ENCODE measurements around the gene TERT. TPM values are rescaled to one million over a fixed set of nuclear protein-coding genes. Genes with fewer than 3 reads are reported as not detected.

Gene TERT
- polyA plus RNA-seq, 2 of the 4 experiments (the other 2 are of a cell fraction): 1.1 to 4.0 TPM

DNA sequence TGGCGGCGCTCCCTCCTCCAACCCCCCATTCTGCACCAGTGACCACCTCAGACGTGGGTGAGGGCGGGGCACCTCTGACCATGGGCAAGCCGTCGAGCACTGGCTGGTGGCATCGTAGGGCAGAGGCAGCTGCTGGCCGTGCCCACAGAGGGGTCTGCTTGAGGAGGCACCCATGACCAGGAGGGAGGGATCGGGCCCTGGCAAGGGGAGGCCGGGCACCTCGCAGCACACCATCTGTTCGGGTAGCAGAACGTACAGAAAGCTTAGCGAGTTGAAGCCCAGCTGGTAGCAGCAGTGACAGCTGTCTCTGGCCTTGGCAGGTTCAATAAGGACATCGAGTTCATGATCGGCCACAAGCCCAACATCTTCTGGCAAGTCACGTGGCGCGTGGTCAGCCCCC is 74.0 kb downstream of the TERT start (continued):
- TF ChIP-seq NPAS2 (CRISPR knock-in tag; IDR thresholded peaks at IDR 0.05; ENCODE audit: borderline replicate concordance) (no peak), CBX8 (IDR thresholded peaks at IDR 0.05) (no peak)

DNA sequence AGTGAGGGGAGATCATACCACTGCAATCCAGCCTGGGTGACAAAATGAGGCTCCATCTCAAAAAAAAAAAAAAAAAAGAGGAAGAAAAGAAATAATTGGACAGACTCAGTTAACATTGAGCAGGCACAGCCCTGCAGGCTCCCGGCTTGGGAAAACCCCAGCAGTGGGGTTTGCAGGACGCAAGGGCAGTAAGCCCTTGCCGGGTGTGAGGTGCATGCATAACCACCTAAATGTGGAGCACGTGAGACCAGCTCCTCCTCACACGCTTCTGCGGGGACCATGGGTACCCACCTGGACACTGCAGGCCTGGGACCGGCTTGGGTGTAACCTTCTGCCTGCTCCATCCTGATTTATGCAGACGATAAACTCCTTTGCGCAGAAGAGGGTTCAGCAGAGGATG is 74.5 kb downstream of the TERT start:
- TF ChIP-seq RFX5 (IDR thresholded peaks at IDR 0.05) (no peak), MYC (IDR thresholded peaks at IDR 0.05; ENCODE audit: borderline replicate concordance, low read length) (no peak), ESRRA (IDR thresholded peaks at IDR 0.05; ENCODE audit: borderline replicate concordance, low read length) (no peak), RAD21 (conservative IDR thresholded peaks at IDR 0.05 in 1 of 2, IDR thresholded peaks at IDR 0.05 in 1 of 2) (no peak), FOSL2 (IDR thresholded peaks at IDR 0.05) (no peak), FOSL2 (CRISPR knock-in tag; IDR thresholded peaks at IDR 0.05) (no peak), GATA3 (IDR thresholded peaks at IDR 0.05; ENCODE audit: borderline replicate concordance) (no peak), HDAC2 (IDR thresholded peaks at IDR 0.05) (no peak), RNF2 (IDR thresholded peaks at IDR 0.05; ENCODE audit: borderline replicate concordance, low read depth) (no peak), HOXB13 (CRISPR knock-in tag; IDR thresholded peaks at IDR 0.05; ENCODE audit: low read depth) (no peak), CEBPB (IDR thresholded peaks at IDR 0.05) (no peak), FOXS1 (CRISPR knock-in tag; IDR thresholded peaks at IDR 0.05) (no peak), HOXB5 (CRISPR knock-in tag; IDR thresholded peaks at IDR 0.05) (no peak), TFCP2L1 (CRISPR knock-in tag; IDR thresholded peaks at IDR 0.05) (no peak)
- TF ChIP-seq, protein P1, sequence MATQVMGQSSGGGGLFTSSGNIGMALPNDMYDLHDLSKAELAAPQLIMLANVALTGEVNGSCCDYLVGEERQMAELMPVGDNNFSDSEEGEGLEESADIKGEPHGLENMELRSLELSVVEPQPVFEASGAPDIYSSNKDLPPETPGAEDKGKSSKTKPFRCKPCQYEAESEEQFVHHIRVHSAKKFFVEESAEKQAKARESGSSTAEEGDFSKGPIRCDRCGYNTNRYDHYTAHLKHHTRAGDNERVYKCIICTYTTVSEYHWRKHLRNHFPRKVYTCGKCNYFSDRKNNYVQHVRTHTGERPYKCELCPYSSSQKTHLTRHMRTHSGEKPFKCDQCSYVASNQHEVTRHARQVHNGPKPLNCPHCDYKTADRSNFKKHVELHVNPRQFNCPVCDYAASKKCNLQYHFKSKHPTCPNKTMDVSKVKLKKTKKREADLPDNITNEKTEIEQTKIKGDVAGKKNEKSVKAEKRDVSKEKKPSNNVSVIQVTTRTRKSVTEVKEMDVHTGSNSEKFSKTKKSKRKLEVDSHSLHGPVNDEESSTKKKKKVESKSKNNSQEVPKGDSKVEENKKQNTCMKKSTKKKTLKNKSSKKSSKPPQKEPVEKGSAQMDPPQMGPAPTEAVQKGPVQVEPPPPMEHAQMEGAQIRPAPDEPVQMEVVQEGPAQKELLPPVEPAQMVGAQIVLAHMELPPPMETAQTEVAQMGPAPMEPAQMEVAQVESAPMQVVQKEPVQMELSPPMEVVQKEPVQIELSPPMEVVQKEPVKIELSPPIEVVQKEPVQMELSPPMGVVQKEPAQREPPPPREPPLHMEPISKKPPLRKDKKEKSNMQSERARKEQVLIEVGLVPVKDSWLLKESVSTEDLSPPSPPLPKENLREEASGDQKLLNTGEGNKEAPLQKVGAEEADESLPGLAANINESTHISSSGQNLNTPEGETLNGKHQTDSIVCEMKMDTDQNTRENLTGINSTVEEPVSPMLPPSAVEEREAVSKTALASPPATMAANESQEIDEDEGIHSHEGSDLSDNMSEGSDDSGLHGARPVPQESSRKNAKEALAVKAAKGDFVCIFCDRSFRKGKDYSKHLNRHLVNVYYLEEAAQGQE (IDR thresholded peaks at IDR 0.05): no peak
- TF ChIP-seq, protein P2, sequence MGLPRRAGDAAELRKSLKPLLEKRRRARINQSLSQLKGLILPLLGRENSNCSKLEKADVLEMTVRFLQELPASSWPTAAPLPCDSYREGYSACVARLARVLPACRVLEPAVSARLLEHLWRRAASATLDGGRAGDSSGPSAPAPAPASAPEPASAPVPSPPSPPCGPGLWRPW (IDR thresholded peaks at IDR 0.05): no peak
- TF ChIP-seq, protein P3, sequence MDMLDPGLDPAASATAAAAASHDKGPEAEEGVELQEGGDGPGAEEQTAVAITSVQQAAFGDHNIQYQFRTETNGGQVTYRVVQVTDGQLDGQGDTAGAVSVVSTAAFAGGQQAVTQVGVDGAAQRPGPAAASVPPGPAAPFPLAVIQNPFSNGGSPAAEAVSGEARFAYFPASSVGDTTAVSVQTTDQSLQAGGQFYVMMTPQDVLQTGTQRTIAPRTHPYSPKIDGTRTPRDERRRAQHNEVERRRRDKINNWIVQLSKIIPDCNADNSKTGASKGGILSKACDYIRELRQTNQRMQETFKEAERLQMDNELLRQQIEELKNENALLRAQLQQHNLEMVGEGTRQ (IDR thresholded peaks at IDR 0.05): no peak
- Histone ChIP-seq H3K9me3 (no peaks in the 10 kb centered on the region), H3K4me3 (no peak overlapping the region), H3K4me2 (no peak overlapping the region), H3K4me1 (no peaks in the 10 kb centered on the region), H3K27ac (no peak overlapping the region)
- CTCF ChIA-PET: interaction anchor here (1.2 to 1.3 kb wide), 5 partner anchors 12 to 246 kb away, joined by 3 to 5 read pairs (median 3); no protein-coding TSS in a partner anchor
- POLR2A ChIA-PET: no interaction called here
- WGBS (ENCODE audit: missing lambda C conversion rate): 55% methylated on average over 9 of the region's 9 CpGs
- FAIRE-seq (no peak), DNase-seq (ENCODE audit: low read depth in 1 of 2, low spot score in 1 of 2) (no peak), ATAC-seq (no peak)

DNA sequence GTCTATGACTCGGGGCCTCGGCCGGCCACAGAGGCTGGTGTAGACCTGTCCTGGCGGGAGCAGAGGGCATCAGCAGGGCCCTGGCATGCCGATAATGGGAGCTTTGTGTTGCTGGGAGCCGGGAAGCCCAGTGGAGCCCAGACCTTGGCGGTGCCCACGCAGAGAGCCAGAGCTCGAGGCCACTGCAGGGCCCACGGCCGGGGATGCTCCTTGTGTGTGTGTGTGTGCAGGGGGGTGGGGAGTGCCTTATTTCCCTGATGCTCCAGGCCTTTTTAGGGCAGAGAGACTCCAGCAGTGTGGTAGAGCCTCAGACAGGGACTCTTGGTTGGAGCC is 75.1 kb downstream of the TERT start:
- H3K4me2 ChIP-seq: no peak overlapping the region
- peak in 1 of 2 experiments; percentile 17; a peak in 3 of 6 replicates for ATAC-seq
- TF ChIP-seq CBX2 (IDR thresholded peaks at IDR 0.05; ENCODE audit: borderline replicate concordance, low read depth) (no peak), CHD4 (IDR thresholded peaks at IDR 0.05; ENCODE audit: borderline replicate concordance) (no peak), MYC (IDR thresholded peaks at IDR 0.05; ENCODE audit: borderline replicate concordance, low read length) (no peak), CEBPB (IDR thresholded peaks at IDR 0.05) (no peak), NPAS2 (CRISPR knock-in tag; IDR thresholded peaks at IDR 0.05; ENCODE audit: borderline replicate concordance) (no peak), RNF2 (IDR thresholded peaks at IDR 0.05; ENCODE audit: borderline replicate concordance, low read depth) (no peak), GATA3 (IDR thresholded peaks at IDR 0.05; ENCODE audit: borderline replicate concordance) (no peak), FOSL2 (IDR thresholded peaks at IDR 0.05) (no peak), FOSL2 (CRISPR knock-in tag; IDR thresholded peaks at IDR 0.05) (no peak), BHLHE40 (IDR thresholded peaks at IDR 0.05; ENCODE audit: low read depth, low read length) (no peak), ZSCAN20 (CRISPR knock-in tag; IDR thresholded peaks at IDR 0.05) (no peak), KDM5A (IDR thresholded peaks at IDR 0.05) (no peak)
- TF ChIP-seq, protein P4, sequence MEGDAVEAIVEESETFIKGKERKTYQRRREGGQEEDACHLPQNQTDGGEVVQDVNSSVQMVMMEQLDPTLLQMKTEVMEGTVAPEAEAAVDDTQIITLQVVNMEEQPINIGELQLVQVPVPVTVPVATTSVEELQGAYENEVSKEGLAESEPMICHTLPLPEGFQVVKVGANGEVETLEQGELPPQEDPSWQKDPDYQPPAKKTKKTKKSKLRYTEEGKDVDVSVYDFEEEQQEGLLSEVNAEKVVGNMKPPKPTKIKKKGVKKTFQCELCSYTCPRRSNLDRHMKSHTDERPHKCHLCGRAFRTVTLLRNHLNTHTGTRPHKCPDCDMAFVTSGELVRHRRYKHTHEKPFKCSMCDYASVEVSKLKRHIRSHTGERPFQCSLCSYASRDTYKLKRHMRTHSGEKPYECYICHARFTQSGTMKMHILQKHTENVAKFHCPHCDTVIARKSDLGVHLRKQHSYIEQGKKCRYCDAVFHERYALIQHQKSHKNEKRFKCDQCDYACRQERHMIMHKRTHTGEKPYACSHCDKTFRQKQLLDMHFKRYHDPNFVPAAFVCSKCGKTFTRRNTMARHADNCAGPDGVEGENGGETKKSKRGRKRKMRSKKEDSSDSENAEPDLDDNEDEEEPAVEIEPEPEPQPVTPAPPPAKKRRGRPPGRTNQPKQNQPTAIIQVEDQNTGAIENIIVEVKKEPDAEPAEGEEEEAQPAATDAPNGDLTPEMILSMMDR (IDR thresholded peaks at IDR 0.05): no peak
- TF ChIP-seq, protein P5, sequence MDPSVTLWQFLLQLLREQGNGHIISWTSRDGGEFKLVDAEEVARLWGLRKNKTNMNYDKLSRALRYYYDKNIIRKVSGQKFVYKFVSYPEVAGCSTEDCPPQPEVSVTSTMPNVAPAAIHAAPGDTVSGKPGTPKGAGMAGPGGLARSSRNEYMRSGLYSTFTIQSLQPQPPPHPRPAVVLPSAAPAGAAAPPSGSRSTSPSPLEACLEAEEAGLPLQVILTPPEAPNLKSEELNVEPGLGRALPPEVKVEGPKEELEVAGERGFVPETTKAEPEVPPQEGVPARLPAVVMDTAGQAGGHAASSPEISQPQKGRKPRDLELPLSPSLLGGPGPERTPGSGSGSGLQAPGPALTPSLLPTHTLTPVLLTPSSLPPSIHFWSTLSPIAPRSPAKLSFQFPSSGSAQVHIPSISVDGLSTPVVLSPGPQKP (IDR thresholded peaks at IDR 0.05; ENCODE audit: low read depth, low read length): no peak
- no peaks in the 10 kb centered on the region for H3K4me1 ChIP-seq
- 39% methylated on average over 7 of the region's 11 CpGs for WGBS (ENCODE audit: missing lambda C conversion rate)
- POLR2A ChIA-PET: no interaction called here
- FAIRE-seq: no peak
- DNase-seq (ENCODE audit: low read depth in 1 of 2, low spot score in 1 of 2): no peak
- CTCF ChIA-PET: interaction anchor here (0.6 to 1.3 kb wide), 5 partner anchors 11 to 408 kb away, joined by 3 to 5 read pairs (median 3); no protein-coding TSS in a partner anchor
- no peaks in the 10 kb centered on the region for H3K9me3 ChIP-seq
- no peak overlapping the region for H3K27ac ChIP-seq
- no peak overlapping the region for H3K4me3 ChIP-seq
